Measurements from ENCODE around the gene ULK2. TPM values are rescaled to one million over a fixed set of nuclear protein-coding genes. Genes with fewer than 3 reads are reported as not detected.

Gene ULK2
- total RNA-seq, 1 experiment from 2014 or later = 5.1 TPM

DNA sequence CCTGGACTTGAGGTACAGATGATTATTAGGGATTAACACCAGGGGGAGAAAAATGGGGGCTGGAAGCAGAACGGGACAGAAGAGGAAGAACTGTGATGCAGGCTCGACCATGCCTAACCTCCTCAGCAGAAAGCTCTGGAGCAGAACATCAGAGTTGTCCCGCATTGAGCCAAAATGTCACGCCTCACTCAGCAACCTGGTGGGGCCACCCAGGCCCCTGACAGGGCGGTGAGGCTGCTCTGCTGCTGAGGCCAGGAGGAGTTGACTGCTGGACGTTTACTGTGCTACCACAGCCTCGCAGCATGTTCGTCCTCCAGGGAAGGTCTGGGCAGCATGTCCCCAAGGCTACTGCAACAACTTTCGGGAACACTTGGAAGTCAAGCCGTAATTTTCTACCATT lies 6.5 kb upstream of the ULK2 start (continued):
- TF ChIP-seq, protein P1, sequence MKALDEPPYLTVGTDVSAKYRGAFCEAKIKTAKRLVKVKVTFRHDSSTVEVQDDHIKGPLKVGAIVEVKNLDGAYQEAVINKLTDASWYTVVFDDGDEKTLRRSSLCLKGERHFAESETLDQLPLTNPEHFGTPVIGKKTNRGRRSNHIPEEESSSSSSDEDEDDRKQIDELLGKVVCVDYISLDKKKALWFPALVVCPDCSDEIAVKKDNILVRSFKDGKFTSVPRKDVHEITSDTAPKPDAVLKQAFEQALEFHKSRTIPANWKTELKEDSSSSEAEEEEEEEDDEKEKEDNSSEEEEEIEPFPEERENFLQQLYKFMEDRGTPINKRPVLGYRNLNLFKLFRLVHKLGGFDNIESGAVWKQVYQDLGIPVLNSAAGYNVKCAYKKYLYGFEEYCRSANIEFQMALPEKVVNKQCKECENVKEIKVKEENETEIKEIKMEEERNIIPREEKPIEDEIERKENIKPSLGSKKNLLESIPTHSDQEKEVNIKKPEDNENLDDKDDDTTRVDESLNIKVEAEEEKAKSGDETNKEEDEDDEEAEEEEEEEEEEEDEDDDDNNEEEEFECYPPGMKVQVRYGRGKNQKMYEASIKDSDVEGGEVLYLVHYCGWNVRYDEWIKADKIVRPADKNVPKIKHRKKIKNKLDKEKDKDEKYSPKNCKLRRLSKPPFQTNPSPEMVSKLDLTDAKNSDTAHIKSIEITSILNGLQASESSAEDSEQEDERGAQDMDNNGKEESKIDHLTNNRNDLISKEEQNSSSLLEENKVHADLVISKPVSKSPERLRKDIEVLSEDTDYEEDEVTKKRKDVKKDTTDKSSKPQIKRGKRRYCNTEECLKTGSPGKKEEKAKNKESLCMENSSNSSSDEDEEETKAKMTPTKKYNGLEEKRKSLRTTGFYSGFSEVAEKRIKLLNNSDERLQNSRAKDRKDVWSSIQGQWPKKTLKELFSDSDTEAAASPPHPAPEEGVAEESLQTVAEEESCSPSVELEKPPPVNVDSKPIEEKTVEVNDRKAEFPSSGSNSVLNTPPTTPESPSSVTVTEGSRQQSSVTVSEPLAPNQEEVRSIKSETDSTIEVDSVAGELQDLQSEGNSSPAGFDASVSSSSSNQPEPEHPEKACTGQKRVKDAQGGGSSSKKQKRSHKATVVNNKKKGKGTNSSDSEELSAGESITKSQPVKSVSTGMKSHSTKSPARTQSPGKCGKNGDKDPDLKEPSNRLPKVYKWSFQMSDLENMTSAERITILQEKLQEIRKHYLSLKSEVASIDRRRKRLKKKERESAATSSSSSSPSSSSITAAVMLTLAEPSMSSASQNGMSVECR (CRISPR knock-in tag; IDR thresholded peaks at IDR 0.05; ENCODE audit: borderline replicate concordance) = no peak
- TF ChIP-seq PRRX2 (CRISPR knock-in tag; IDR thresholded peaks at IDR 0.05) = no peak
- TF ChIP-seq ZNF416 (CRISPR knock-in tag; IDR thresholded peaks at IDR 0.05) = no peak
- TF ChIP-seq, protein P2, sequence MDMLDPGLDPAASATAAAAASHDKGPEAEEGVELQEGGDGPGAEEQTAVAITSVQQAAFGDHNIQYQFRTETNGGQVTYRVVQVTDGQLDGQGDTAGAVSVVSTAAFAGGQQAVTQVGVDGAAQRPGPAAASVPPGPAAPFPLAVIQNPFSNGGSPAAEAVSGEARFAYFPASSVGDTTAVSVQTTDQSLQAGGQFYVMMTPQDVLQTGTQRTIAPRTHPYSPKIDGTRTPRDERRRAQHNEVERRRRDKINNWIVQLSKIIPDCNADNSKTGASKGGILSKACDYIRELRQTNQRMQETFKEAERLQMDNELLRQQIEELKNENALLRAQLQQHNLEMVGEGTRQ (CRISPR knock-in tag; IDR thresholded peaks at IDR 0.05) = no peak
- no peak for TF ChIP-seq TEAD1 (CRISPR knock-in tag; IDR thresholded peaks at IDR 0.05)
- TF ChIP-seq, protein P3, sequence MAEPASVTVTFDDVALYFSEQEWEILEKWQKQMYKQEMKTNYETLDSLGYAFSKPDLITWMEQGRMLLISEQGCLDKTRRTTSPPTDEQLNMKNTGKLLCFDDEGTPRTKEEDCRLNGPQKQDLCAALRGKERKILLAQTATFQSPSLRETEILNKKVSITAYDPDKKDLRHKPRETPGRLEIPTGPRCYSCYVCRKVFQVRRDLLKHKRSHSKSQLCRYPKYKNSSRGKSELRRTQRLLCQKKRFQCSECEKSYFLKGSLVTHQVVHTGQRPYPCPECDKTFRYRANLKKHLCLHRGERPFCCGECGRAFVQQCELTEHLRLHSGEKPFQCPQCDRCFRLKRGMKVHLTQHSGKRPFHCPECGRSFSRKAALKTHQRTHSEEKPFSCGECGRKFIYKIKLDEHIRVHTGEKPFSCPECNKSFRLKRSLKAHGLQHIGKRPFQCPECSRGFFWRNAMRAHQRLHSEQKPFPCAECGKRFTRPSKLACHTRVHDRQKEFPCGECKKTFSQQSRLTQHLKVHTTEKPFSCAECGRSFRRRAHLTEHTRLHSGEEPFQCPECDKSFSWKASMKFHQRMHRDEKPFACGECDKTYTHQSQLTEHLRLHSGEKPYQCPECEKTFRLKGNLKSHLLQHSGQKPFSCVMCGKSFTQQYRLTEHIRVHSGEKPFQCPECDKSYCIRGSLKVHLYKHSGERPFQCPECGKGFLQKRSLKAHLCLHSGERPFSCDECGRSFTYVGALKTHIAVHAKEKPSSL (CRISPR knock-in tag; conservative IDR thresholded peaks at IDR 0.05) = no peak
- no peak for TF ChIP-seq MYBL2 (CRISPR knock-in tag; IDR thresholded peaks at IDR 0.05)
- TF ChIP-seq, protein P4, sequence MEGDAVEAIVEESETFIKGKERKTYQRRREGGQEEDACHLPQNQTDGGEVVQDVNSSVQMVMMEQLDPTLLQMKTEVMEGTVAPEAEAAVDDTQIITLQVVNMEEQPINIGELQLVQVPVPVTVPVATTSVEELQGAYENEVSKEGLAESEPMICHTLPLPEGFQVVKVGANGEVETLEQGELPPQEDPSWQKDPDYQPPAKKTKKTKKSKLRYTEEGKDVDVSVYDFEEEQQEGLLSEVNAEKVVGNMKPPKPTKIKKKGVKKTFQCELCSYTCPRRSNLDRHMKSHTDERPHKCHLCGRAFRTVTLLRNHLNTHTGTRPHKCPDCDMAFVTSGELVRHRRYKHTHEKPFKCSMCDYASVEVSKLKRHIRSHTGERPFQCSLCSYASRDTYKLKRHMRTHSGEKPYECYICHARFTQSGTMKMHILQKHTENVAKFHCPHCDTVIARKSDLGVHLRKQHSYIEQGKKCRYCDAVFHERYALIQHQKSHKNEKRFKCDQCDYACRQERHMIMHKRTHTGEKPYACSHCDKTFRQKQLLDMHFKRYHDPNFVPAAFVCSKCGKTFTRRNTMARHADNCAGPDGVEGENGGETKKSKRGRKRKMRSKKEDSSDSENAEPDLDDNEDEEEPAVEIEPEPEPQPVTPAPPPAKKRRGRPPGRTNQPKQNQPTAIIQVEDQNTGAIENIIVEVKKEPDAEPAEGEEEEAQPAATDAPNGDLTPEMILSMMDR (IDR thresholded peaks at IDR 0.05) = no peak

DNA sequence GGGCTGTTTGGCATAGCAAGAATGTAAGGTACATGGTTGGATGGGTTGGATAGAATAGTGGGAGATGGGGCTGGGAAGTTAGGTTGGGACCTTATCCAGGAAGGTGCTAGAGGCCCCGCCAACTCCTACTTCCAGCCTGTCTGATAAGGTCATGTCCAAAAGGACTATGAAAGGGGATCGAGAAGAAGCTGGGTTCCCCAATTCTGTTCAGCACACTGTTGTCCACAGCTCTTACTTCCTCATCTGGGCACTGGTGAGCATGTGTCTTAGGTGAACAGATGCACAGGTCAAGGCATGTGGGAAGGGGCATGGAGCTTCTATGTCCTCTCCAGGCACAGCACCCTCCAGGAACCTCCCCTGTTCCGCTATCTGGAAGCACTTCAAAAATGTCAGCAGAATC lies 5.6 kb upstream of the ULK2 start:
- H3K27ac Mint-ChIP-seq = no peak overlapping the region
- no peaks in the 10 kb centered on the region for H3K4me1 Mint-ChIP-seq
- ChIA-PET POLR2A (no interaction called here), CTCF (interaction anchor here (0.7 kb wide), 1 partner anchor 948 kb away, joined by 5 read pairs; no protein-coding TSS in a partner anchor)
- DNase-seq (ENCODE audit: low spot score) (no peak), ATAC-seq (no peak)
- no peaks in the 10 kb centered on the region for H3K36me3 Mint-ChIP-seq
- peaks cover 23% of the 10 kb centered on the region for H3K27me3 Mint-ChIP-seq (ENCODE audit: low read depth)
- no peak overlapping the region for H3K4me3 Mint-ChIP-seq
- H3K9me3 Mint-ChIP-seq = 0 out of 2 replicates have a peak, but pooled peaks cover 3% of the 10 kb centered on the region
- no peak for TF ChIP-seq IRF2 (CRISPR knock-in tag; IDR thresholded peaks at IDR 0.05; ENCODE audit: borderline replicate concordance, low read depth)
- TF ChIP-seq TP53 (CRISPR knock-in tag; IDR thresholded peaks at IDR 0.05) = no peak
- no peak for TF ChIP-seq TEAD1 (CRISPR knock-in tag; IDR thresholded peaks at IDR 0.05)
- TF ChIP-seq CBFB (CRISPR knock-in tag; IDR thresholded peaks at IDR 0.05; ENCODE audit: low read depth) = no peak
- no peak for TF ChIP-seq NR3C1 (CRISPR knock-in tag; conservative IDR thresholded peaks at IDR 0.05; ENCODE audit: low read depth)
- TF ChIP-seq ATF1 (CRISPR knock-in tag; IDR thresholded peaks at IDR 0.05) = no peak
- no peak for TF ChIP-seq SMAD3 (CRISPR knock-in tag; IDR thresholded peaks at IDR 0.05; ENCODE audit: borderline replicate concordance)
- no peak for TF ChIP-seq TEAD4 (CRISPR knock-in tag; IDR thresholded peaks at IDR 0.05)
- no peak for TF ChIP-seq KAT7 (CRISPR knock-in tag; IDR thresholded peaks at IDR 0.05; ENCODE audit: borderline replicate concordance)
- TF ChIP-seq, protein P5, sequence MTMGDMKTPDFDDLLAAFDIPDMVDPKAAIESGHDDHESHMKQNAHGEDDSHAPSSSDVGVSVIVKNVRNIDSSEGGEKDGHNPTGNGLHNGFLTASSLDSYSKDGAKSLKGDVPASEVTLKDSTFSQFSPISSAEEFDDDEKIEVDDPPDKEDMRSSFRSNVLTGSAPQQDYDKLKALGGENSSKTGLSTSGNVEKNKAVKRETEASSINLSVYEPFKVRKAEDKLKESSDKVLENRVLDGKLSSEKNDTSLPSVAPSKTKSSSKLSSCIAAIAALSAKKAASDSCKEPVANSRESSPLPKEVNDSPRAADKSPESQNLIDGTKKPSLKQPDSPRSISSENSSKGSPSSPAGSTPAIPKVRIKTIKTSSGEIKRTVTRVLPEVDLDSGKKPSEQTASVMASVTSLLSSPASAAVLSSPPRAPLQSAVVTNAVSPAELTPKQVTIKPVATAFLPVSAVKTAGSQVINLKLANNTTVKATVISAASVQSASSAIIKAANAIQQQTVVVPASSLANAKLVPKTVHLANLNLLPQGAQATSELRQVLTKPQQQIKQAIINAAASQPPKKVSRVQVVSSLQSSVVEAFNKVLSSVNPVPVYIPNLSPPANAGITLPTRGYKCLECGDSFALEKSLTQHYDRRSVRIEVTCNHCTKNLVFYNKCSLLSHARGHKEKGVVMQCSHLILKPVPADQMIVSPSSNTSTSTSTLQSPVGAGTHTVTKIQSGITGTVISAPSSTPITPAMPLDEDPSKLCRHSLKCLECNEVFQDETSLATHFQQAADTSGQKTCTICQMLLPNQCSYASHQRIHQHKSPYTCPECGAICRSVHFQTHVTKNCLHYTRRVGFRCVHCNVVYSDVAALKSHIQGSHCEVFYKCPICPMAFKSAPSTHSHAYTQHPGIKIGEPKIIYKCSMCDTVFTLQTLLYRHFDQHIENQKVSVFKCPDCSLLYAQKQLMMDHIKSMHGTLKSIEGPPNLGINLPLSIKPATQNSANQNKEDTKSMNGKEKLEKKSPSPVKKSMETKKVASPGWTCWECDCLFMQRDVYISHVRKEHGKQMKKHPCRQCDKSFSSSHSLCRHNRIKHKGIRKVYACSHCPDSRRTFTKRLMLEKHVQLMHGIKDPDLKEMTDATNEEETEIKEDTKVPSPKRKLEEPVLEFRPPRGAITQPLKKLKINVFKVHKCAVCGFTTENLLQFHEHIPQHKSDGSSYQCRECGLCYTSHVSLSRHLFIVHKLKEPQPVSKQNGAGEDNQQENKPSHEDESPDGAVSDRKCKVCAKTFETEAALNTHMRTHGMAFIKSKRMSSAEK (CRISPR knock-in tag; IDR thresholded peaks at IDR 0.05; ENCODE audit: borderline replicate concordance) = no peak
- TF ChIP-seq, protein P6, sequence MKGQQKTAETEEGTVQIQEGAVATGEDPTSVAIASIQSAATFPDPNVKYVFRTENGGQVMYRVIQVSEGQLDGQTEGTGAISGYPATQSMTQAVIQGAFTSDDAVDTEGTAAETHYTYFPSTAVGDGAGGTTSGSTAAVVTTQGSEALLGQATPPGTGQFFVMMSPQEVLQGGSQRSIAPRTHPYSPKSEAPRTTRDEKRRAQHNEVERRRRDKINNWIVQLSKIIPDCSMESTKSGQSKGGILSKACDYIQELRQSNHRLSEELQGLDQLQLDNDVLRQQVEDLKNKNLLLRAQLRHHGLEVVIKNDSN (CRISPR knock-in tag; IDR thresholded peaks at IDR 0.05) = no peak
- no peak for TF ChIP-seq MXD4 (CRISPR knock-in tag; IDR thresholded peaks at IDR 0.05; ENCODE audit: borderline replicate concordance)
- TF ChIP-seq EMX1 (CRISPR knock-in tag; IDR thresholded peaks at IDR 0.05) = no peak
- TF ChIP-seq, protein P7, sequence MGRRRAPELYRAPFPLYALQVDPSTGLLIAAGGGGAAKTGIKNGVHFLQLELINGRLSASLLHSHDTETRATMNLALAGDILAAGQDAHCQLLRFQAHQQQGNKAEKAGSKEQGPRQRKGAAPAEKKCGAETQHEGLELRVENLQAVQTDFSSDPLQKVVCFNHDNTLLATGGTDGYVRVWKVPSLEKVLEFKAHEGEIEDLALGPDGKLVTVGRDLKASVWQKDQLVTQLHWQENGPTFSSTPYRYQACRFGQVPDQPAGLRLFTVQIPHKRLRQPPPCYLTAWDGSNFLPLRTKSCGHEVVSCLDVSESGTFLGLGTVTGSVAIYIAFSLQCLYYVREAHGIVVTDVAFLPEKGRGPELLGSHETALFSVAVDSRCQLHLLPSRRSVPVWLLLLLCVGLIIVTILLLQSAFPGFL (CRISPR knock-in tag; IDR thresholded peaks at IDR 0.05; ENCODE audit: borderline replicate concordance) = no peak
